Measurements from ENCODE around the gene PRKN.

PRKN gene

DNA sequence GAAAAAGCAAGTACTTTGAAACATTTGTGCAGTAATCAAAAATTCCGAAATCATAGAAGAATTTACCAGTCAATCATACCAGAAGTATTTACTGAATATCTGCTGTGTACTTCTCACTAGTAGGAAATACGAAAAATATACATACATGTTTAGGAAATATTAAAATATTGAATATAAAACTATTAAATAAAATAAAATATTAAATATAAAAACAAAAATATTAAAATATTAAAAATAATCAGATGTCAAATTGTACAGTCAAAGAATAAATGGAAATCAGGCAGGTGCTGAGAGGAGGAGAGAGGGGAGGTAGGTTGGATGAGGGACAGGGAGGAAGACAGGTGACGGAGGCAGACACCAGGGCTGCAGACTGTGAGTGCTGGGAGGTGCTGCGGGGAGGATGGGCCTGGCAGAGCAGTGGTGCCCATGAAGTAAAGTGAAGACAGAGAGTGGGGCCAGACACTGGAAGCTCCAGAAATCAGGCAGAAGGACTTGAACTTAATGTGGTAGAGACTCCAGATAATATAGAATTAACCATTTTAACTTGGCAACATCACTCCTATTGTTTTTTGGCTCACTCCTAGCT lies 55.9 kb downstream of the PRKN start:
- DNase-seq = no peak

DNA sequence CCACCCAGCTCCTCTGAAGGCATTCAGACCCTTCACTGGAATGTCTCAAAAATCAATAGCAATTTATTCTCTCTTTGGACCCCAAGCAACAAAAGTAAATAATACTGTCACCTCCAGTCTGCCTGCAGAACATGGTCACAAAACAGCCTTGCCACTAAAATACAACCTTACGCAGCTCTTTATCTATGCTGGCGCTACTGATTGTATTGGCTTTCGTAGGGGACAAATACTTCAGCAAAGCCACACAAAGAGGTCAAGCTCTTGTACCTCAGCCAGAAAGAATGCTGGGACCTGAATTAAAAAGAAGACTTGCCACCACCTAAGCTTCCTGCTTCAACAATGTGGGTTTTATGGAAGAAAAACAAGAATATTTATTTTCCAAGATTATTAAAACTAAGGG lies 57.2 kb downstream of the PRKN start:
- no peak for DNase-seq

DNA sequence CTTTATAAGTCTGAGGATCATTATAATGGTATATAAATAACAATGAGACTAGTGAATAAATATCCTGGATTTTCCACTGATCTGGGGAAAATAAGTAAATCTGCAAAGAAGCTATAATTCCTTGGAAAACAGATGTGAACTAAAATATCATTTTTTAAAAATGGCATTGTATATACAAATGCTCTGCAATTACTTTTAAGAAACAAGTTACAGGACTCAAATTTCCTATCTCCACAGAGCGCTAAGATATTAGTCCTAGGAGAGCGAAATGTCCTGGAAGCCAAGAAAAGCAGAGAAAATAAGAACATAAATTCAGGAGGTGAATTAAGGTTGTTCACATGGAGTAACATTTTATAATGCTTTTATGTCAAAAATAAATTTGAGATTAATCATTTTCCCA lies 61.3 kb downstream of the PRKN start:
- no peak for DNase-seq

DNA sequence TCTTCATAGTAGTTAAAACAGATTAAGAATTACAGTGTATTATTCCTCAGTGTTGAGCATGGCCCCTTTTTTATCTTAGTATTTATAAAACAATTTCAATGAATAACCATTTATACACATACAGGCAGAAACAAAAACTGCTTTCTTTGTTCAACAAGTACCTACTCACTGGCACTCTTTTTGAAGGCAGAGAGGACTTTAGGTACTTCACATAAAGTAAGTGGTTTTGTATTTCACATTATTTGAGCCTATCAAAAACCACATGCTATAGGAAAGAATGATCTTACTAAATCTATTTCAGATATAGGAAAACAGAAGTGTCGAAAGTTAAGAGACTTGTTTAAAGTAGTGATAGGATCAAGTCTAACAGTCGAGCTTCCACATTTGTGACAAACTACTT lies 73.8 kb downstream of the PRKN start:
- no peak for DNase-seq

DNA sequence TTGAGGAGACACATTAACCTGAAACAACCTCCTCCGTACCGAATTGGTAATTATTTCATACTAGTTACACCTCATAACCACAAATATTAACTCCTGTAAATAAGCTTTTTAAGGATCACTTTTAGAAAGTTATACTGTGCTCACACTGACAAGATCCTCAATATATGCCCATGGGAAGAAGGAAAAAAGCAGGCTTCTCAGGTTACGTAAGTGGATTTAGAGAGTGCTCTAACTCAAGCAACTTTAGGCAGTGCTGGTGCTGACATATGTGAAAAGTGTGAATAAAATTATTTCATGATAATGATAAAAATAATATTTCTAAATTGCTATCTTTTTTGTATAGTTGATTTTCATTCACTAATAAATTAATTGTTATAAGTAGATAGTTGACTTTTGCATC lies 76.1 kb downstream of the PRKN start:
- no peak for DNase-seq

DNA sequence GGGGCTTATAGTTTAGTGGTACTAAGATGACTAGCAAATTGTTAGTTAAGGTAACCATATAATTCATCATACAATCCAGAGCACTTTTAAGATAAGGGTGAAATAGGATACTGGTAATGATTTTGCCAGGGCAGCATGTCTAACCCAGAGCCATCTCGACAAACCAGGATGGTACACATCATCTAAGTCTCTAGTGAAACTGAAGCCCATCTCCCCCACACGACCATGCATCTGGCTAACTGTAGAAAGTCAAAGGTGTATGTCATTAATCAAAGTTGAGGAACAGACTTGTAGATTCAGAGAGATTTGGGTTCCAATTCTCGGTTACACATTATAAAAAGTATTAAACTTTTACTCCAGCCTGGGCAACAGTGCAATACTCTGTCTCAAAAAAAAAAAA lies 78.3 kb downstream of the PRKN start:
- DNase-seq = no peak

DNA sequence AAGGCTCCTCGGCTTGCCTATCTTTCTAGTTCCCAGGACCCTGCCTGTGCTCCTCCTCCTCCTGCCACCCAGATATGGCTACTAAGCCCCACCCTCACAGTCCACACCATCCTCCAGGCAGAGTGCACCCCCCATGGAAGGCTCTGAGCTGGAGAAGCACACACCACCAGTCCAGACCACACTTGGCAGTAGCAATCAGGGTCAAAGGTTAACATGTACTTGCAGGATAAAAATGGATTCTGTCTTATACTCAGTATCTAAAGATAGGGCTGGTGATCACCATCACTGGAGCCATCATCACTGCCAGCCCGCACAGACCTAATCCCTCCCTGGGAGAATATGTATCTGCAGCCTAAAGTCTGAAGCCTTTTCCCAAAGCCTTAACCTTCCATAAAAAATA lies 83.4 kb downstream of the PRKN start:
- no peak for DNase-seq

DNA sequence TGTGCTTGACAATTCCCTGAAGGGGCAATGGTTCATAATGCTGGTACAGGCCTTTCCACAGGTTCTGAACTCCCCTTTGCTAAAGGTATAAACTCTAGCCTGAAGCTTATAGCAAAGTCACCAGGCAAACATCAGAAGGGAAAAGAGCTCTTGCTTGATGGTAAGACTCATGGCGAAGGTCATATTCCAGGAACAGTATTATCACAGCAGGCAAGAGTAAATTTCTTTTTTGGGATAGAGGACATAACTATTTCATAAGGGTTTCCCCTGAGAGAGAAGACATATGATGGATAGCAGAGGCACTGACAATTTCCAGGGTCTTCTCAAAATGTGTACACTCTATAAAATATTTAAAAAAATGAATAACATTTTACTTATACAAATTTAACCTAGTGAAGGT lies 86.8 kb downstream of the PRKN start:
- no peak for DNase-seq

DNA sequence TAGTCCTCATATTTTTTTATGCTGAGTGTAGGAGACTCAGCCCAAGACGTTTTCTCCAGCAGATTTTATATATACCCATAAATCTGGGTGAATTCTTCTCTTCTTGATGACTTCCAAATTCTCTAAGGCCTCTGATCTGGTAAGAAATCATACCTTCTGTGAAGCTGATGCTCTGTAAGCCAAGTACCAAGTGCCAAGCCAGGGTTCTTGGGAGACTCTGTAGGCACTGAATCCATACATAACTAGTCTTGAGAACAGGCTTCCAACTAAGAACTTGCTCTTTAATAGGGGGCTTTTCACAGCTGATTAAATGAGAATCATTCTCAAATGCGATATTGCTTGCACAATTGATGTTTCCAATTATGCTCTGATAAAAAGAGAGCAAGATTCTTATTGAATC lies 87.6 kb downstream of the PRKN start:
- no peak for DNase-seq

DNA sequence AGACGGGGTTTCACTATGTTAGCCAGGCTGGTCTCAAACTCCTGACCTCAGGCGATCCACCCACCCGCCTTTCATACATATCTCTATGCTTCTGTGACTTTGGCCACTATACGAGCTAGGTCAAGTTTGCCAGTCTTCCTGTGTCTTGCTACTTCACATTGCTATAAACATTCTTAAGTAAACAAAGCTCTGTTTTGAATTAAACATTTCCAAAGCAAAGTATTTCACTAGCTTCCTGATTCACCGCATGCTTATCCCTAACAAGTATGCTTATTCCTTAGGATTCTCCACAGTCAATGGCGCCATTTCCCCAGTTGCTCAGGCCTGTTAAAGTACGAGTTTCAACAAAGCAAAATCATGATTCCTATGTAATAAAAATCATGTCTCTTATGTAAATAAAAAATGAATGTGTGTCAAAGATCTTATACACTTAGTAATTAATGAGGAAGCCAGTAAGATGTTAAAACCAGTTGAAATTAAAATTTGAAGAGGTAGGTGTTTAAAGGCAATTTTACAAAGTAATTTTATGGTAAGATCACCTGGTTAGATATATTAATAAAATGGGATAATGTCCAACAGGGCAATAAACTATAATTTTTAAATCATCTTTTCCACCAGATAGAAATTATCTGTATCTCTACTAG lies 88.5 kb downstream of the PRKN start:
- DNase-seq = no peak

DNA sequence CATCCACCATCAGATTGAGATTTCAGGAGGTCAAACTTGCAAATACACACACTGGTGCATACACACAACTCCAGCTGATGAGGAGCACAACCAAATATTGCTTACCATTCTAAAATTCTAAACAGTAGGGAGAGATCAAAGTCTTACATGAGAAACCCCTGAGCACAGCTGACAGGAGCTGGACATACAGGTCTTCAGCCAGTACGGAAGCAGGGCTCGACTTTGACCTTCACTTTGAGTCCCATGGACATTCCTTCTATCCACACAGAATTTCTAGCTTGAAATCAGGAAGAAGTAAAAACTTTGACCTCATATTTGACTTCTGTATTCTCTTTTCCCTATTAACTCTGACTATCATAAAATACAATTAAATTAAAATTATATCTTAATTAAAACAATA lies 90.2 kb downstream of the PRKN start:
- no peak for DNase-seq

DNA sequence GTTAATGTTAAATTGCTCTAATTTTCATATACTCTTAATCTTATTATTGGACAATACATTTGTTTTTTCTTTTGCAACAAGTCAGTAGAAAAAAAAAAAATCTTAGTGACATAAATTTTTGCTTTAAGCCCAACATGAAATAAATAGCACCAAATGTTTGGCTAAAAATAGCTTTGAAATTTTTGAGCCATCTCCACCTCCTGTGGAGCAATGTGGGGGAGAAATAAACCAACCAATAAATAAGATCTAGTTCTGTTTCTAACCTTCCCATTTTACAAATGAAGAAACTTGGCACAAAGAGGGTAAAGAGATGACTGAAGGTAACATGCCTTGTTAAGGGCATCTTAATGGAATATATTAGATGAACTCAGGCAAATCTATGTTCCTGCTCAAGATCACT lies 91.4 kb downstream of the PRKN start:
- no peak for DNase-seq

DNA sequence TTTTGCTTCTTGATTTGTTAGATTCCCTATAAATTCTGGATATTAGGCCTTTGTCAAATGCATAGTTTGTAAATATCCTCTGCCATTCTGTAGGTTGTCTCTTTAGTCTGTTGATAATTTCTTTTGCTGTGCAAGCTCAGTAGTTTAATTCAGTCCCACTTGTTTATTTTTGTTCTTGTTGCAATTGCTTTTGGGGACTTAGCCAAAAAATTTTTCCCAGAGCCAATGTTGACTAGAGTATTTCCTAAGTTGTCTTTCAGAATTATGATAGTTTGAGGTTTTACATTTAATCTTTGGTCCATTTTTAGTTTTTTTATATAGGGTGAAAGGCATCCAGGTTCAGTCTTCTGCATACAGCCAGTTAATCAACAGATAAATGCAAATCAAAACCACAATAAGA lies 96.0 kb downstream of the PRKN start:
- no peak for DNase-seq

DNA sequence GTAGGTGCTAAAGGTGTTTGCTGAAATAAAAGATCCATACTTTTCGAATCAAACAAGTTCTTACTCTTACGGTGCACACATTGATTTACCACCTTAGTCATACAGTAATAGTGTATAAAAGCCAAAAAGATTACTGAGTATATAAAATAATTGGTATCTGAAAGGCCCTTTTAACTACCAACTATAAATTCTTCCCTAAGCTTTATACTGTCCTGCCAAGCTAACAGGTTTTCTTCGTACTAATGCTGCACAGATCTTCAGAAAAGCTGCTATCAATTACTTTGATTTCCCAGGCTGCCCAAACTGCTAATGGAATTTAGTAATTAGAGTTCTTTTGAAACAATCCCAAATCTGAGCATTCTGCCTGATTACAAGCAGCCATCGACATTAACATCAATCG lies 97.5 kb downstream of the PRKN start:
- no peak for DNase-seq

DNA sequence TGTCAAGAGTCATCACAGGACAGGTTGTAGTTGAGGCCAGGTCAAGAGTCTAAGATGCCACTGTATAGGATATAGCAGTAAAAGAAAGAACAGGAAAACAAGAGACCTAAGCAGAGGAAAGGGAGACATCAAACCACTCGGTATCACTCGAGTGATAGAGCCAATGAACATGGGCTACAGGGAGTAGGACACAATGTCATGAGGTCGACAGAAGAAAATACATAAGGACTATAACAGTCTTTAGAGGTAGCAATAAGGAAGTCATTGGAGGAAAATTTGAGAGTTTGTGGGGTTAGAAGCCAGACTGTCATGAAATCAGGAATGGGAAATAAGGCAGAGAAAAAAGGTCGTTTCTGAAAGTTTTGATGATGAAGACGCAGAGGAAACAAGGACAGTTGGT lies 99.7 kb downstream of the PRKN start:
- no peak for DNase-seq

DNA sequence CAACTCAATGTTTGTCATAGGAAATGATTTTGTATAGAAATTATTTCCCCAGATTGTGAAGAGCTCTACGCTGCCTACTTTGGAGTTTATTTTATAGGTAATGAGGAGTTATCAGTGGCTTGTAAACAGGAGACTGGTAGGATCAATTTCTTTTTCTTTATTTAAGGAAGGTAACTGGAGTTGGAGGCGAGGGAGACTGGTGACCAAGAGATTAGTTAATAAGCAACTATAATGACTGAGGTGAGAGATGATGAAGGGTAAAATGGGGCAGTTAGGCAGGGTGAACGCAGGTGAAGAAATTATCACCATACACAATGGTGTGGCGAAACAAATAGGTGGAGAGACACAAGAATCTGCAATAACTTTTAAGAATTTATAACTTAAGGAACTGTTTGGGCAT lies 100.2 kb downstream of the PRKN start:
- DNase-seq = no peak

DNA sequence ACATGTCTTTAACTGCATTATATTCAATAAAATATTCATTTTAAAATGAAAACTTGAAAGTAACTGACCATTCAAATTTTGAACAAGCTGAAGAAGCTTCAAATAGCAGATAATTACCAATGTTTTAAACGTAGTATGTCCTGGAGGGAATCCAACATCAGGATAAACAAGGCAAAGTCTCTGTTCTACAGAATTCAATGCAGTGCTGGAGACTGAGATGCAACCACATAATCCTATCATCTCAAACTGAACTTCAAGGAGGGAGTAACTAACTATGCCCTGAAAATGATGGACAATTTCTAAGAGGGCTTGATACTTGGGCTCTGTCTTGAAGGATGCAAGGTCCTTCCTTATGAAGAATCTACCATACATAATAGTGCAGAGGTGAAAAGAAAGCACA lies 100.7 kb downstream of the PRKN start:
- no peak for DNase-seq

DNA sequence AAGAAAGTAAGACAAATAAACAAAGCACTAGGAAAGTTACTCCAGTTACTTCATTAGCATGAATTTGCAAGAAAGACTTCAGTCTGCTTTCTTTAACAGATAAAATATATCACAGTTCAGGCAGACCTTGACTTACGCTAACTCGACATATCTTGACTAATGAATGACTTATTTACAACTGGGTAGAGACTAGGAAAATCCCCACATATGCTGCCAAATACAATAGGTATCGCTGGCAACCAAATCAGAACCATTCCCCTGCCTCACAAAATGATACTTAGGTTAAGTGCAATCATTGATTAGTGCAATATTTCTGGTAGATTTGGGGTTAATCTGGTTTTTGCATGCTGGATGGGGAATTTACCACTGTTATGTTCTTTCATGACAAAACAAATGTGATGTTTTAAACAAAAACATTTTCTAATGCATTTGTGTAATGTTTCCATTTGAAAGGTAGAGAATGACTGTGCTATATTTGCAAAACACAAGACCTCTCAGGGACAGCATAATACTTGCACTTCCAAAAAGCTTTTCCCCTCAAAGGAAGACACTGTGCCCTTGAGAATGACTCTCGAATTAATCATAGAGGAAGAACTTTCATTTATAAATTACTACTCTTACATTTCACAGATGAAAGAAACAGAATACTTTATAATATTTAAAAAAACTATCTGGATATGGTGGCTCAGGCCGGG lies 101.6 kb downstream of the PRKN start:
- no peak for DNase-seq

DNA sequence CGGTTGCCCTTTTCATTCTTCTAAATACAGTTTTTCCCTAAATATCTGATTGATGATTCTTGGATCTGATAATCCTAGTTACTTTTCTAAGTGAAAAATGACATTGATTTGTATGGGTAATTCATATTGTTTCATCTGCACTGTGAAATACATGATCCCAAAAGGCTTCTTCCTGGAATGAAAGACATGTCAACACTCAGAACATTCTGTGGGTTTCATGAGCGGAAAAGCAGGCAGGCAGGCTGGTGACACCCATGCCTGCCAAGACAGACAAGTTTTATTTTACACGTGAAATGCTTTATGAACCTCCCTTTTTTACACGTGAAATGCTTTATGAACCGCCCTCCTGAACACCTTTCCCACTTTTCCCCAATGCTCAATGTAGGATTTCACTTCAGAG lies 105.0 kb downstream of the PRKN start:
- DNase-seq = no peak

DNA sequence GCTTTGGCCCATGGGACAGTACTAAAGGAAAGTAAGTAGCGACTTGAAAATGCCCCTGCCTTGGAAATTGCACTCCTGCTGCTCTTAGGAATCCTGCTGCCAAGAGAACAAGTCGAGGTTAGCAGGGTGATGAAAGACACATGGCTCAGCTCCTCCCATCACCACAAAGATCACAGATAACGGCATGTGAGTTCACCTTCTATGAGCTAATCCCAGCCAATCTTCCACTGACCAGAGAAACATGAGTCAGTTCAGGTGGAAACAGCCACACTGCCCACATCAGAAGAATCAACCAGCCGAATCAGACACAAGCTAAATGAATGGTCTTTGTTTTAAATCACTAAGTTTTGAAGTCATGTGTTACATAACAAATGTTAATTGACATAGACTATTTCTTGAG lies 106.3 kb downstream of the PRKN start:
- DNase-seq = no peak

DNA sequence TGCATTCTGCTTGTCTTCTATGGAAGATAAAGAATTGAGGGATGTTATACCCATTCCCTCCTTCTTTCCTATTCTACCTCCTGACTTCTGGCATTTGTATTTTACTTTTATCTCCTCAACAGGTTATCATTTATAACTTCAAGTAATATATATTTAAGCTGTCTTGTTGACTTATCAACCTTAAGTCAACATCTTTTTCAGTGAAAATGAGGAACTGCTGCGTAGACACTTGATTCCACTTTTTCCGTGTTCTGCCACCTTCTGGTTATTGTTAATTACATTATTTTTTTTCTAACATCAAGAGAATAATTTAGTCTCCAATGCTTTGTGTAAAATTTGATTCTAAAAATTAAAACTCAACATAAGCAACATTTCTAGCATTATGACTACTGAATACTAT lies 107.5 kb downstream of the PRKN start:
- DNase-seq = no peak

DNA sequence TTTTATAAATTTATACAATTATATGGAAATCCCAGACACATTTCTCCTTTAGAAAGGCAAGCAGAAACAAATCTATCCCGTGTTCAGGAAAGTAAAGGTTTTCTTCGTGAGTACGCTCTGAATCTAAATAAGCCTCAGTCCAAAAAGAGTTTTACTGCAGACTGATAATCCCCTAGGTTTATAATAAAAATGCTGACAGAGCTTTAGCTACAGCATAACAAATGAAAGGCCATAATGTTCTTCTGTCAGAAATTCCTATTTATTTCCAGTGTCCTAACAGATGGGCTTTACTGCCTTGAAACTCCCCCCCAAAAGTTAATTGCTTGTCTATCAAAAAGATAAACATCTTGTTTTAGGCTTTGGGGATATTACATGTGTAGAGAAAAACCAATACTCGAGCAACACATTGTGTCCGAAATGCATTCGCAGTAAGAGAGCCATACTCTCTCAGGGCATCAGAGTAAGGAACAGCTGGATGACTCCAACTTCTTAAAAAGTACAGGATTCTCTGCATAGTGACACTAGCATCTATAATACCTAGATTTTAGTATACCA lies 109.0 kb downstream of the PRKN start:
- DNase-seq = no peak

DNA sequence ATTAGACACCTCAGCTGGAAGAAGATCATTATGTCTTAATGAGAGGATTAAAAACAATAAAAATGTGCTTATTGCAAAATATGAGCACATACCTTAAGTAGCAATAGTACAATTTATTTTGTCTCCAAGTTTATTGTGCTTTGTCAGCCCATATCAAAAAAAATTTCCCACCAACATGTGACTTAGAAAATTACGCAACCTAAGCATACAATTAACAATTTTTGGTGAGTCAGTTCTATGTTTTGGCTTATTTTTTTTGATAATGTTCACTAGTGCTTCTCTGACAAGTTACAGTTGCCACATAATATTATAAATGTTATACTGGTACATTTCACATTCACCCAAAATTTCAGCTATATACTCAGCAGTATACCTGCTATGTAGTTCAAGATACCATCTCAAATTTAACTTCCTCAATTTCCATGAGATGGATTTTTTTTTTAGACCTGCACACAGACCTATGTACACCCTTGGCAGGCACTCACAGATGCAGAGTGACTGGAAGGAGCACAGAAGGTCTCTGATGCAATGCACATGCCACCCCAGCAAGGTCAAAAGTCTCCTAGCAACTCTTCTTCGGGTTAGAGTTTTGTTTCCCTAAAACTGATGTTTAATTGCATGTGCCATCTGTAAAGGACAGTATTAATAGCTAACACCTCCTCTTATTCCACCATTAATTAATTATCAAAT lies 112.4 kb downstream of the PRKN start:
- DNase-seq = no peak

DNA sequence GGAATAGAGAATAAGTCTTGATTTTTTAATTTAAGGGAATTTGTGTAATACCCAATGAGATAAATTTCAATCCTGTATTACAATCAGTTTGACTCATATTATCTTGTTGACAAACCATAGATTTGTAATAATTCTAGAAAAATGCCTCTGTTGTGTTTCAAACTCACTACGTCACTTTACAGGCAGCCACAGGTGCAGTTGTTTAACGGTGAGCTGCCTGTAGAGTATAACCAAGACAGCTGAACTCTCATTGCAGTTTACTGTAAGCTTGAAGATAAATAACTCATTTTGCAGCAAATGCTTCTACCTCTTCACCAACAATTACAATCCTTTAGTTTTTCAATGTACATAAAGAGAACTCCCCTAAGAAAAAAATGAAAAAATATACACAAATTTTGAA lies 114.3 kb downstream of the PRKN start:
- no peak for DNase-seq

Data from RPMI8226 (cell line).